ENCODE data around the gene FMOD. TPM values are rescaled to one million over a fixed set of nuclear protein-coding genes. Genes with fewer than 3 reads are reported as not detected.

FMOD gene
- total RNA-seq, 1 donor from 2014 or later = 0.47 TPM

- no peak overlapping the region for H3K4me3 Mint-ChIP-seq (ENCODE audit: unreplicated experiment)
- H3K9me3 Mint-ChIP-seq (ENCODE audit: low read depth) = peaks cover 3% of the 10 kb centered on the region
- no peak for TF ChIP-seq CTCF (IDR thresholded peaks at IDR 0.05)
Observed at GRCh38 chr1:203373991-203374390, 23.1 kb upstream of the FMOD start.

DNA sequence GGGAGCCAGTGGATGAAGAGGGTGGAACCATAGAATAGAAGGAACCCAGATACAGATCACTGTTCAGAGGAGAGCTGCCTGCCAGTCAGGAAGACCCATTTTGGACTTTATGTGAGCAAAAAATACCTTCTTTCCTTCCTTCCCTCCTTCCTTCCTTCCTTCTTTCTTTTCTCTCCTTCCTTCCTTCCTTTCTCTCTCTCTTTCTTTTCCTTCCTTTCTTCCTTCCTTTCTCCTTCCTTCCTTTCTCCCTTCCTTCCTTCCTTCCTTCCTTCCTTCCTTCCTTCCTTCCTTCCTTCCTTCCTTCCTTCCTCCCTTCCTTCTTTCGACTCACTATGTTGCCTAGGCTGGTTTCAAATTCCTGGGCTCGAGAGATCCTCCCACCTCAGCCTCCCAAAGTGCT lies 22.1 kb upstream of the FMOD start:
- Mint-ChIP-seq H3K27ac (ENCODE audit: unreplicated experiment) (no peak overlapping the region), H3K9me3 (ENCODE audit: low read depth) (peaks cover 3% of the 10 kb centered on the region), H3K36me3 (ENCODE audit: low read depth) (no peaks in the 10 kb centered on the region), H3K4me1 (ENCODE audit: low read depth) (peaks cover 26% of the 10 kb centered on the region), H3K4me3 (ENCODE audit: unreplicated experiment) (no peak overlapping the region), H3K27me3 (ENCODE audit: low read depth) (no peaks in the 10 kb centered on the region)
- no peak for TF ChIP-seq CTCF (IDR thresholded peaks at IDR 0.05)
- DNase-seq (ENCODE audit: low spot score) = no peak

More at GRCh38 chr1:203373991-203374390, 23.1 kb upstream of the FMOD start:
- Mint-ChIP-seq H3K27ac (ENCODE audit: unreplicated experiment) (peak overlapping the region; percentile 27), H3K27me3 (ENCODE audit: low read depth) (no peaks in the 10 kb centered on the region), H3K4me1 (ENCODE audit: low read depth) (peaks cover 33% of the 10 kb centered on the region), H3K36me3 (ENCODE audit: low read depth) (no peaks in the 10 kb centered on the region)
- DNase-seq (ENCODE audit: low spot score) = no peak

DNA sequence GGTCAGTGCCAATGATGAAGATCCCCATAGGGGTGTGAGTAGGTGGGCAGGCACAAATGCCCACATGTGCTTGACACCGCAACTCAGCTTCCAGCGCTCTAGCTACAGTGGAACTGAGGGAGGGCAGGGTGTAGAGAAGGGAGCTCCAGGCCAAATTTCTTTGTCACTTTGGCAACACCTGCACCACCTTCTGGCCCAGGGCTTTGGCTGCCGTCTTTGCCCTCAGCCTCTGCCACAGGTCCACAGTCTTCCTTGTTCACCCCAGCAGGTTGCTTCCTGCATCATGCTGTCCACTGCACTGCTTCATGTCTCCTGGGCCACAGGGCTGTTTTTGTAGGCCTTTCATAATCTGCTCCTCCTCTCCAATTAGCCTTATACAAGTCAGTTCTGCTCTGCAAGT lies 20.4 kb upstream of the FMOD start:
- H3K9me3 Mint-ChIP-seq (ENCODE audit: low read depth) = no peaks in the 10 kb centered on the region
- H3K36me3 Mint-ChIP-seq (ENCODE audit: low read depth) = no peaks in the 10 kb centered on the region
- peaks cover 29% of the 10 kb centered on the region for H3K4me1 Mint-ChIP-seq (ENCODE audit: low read depth)
- TF ChIP-seq CTCF (IDR thresholded peaks at IDR 0.05) = no peak
- H3K27ac Mint-ChIP-seq (ENCODE audit: unreplicated experiment) = no peak overlapping the region
- H3K4me3 Mint-ChIP-seq (ENCODE audit: unreplicated experiment) = no peak overlapping the region
- DNase-seq (ENCODE audit: low spot score) = no peak
- H3K27me3 Mint-ChIP-seq (ENCODE audit: low read depth) = no peaks in the 10 kb centered on the region

DNA sequence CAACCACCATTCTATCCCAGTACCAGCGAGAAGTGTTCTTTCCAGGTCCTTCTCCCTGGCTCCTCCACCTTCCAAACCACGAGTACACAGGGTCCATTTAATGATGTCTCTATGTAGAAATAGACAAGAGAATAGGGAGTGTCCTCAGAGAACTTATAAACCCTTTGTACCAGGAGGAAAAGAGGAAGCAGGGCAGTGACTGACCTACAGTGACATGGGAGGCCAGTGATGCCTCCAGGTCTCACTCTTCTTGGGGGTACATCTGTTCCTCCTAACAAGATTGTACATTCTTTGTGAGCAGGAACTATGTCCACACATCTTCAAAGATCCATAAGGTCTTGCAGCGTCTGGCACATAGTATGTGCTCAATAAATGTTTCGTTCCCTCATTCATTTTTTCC lies 18.7 kb upstream of the FMOD start:
- no peak overlapping the region for H3K27ac Mint-ChIP-seq (ENCODE audit: unreplicated experiment)
- DNase-seq (ENCODE audit: low spot score) = no peak

GRCh38 chr1:203368624-203369451 lies 17.9 kb upstream of the FMOD start:
- Mint-ChIP-seq H3K4me1 (ENCODE audit: low read depth) (peaks cover 24% of the 10 kb centered on the region), H3K27me3 (ENCODE audit: low read depth) (peaks cover 1% of the 10 kb centered on the region), H3K4me3 (ENCODE audit: unreplicated experiment) (no peak overlapping the region), H3K27ac (ENCODE audit: unreplicated experiment) (no peak overlapping the region), H3K9me3 (ENCODE audit: low read depth) (no peaks in the 10 kb centered on the region), H3K36me3 (ENCODE audit: low read depth) (peaks cover 1% of the 10 kb centered on the region)
- peak; percentile 38 for TF ChIP-seq CTCF (IDR thresholded peaks at IDR 0.05)
- no peak for DNase-seq (ENCODE audit: low spot score)

More for the DNA sequence above, 18.7 kb upstream of the FMOD start:
- H3K36me3 Mint-ChIP-seq (ENCODE audit: low read depth) = peaks cover 1% of the 10 kb centered on the region
- H3K27me3 Mint-ChIP-seq (ENCODE audit: low read depth) = peaks cover 1% of the 10 kb centered on the region
- H3K4me3 Mint-ChIP-seq (ENCODE audit: unreplicated experiment) = no peak overlapping the region
- no peak for TF ChIP-seq CTCF (IDR thresholded peaks at IDR 0.05)
- no peaks in the 10 kb centered on the region for H3K9me3 Mint-ChIP-seq (ENCODE audit: low read depth)
- H3K4me1 Mint-ChIP-seq (ENCODE audit: low read depth) = peaks cover 26% of the 10 kb centered on the region

Measured in chondrocyte (in vitro differentiated cells).